Loucy (cell line): Measurements from ENCODE around the gene ALK.

Experiments
- CTCF ChIP-seq: fragments of 200-600 bp; sonication (generic); conservative IDR thresholded peaks from 2 replicates; pipeline ENCODE4 v1.5.1; 2014; ENCODE audit warnings: mild to moderate bottlenecking, antibody characterized with exemption, low read length
- EZH2phosphoT487 ChIP-seq: fragments of 200-600 bp; IDR thresholded peaks from 2 replicates; pipeline ENCODE4 v1.6.1; 2018; ENCODE audit warnings: antibody characterized with exemption, mild to moderate bottlenecking, moderate library complexity, borderline replicate concordance

- TF ChIP-seq CTCF (no peak), EZH2phosphoT487 (no peak)
Observed at GRCh38 chr2:29308366-29308765, 613.0 kb downstream of the ALK start.
